Measurements from ENCODE around the gene TRAPPC12. TPM values are rescaled to one million over a fixed set of nuclear protein-coding genes. Genes with fewer than 3 reads are reported as not detected.

TRAPPC12 gene
- total RNA-seq, 1 experiment from 2014 or later, result 86.0 TPM

DNA sequence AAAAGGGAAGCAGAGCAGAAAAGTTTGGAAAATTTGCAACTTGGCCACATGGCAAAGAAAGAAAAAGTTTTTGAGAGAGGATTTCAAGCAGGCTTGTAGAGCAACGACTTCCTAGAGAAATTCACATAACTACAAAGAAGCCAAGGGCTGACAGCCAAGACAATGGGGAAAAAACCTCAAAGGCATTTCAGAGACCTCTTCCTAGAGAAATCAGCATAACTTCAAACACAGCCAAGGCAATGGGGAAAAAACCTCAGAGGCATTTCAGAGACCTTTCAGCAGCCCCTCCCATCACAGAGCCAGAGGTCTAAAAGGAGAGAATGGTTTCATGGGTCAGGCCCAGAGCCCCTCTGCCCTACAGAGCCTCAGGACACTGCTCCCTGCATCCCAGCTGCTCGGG, 132.6 kb downstream of the TRAPPC12 start:
- no peak overlapping the region for H3K4me2 ChIP-seq (ENCODE audit: insufficient read depth, insufficient read length, low read length)
- no peak overlapping the region for H2BK5ac ChIP-seq (ENCODE audit: insufficient read length, low read length)
- H3K27ac ChIP-seq (ENCODE audit: insufficient read length, low read depth, low read length), result no peak overlapping the region
- H3K4me1 Mint-ChIP-seq, result no peaks in the 10 kb centered on the region
- no peak overlapping the region for H3K27ac Mint-ChIP-seq
- H3K56ac ChIP-seq (ENCODE audit: insufficient read length, low read depth, low read length), result no peak overlapping the region
- no peak overlapping the region for H3K14ac ChIP-seq (ENCODE audit: insufficient read depth, low read length)
- no peak overlapping the region for H3K18ac ChIP-seq (ENCODE audit: insufficient read length, low read depth, low read length)
- H2BK15ac ChIP-seq (ENCODE audit: low read depth, low read length), result no peak overlapping the region
- no peaks in the 10 kb centered on the region; the same call in 1 of the 2 replicates for H3K4me1 ChIP-seq (ENCODE audit: insufficient read depth, low read length)
- H3K36me3 Mint-ChIP-seq (ENCODE audit: insufficient read depth in 1 of 3, low read depth in 3 of 3), result peaks cover 23 to 48% (median 42%) of the 10 kb centered on the region in 3 experiments
- no peak overlapping the region for H4K8ac ChIP-seq (replicated peaks; ENCODE audit: insufficient read length, low read depth, low read length)
- no peaks in the 10 kb centered on the region for H3K79me1 ChIP-seq (ENCODE audit: insufficient read depth, low read depth, low read length, poor library complexity, severe bottlenecking)
- H3K27me3 Mint-ChIP-seq (ENCODE audit: low read depth), result no peaks in the 10 kb centered on the region; the same call in 1 of the 2 replicates
- no peaks in the 10 kb centered on the region for H4K20me1 ChIP-seq (ENCODE audit: control insufficient read depth, insufficient read depth, insufficient read length)
- no peaks in the 10 kb centered on the region for H3K9me3 ChIP-seq (ENCODE audit: control insufficient read depth, low read depth, low read length)
- no peak overlapping the region for H2AFZ ChIP-seq (ENCODE audit: low read length)
- no peak overlapping the region for H4K91ac ChIP-seq (ENCODE audit: insufficient read length, low read depth, low read length)
- H3T11ph ChIP-seq (ENCODE audit: low read length), result no peak overlapping the region
- H3K23ac ChIP-seq (ENCODE audit: insufficient read length, low read depth, low read length), result no peak overlapping the region
- no peaks in the 10 kb centered on the region for H3K27me3 ChIP-seq (ENCODE audit: insufficient read depth, low read length)
- H4K5ac ChIP-seq (ENCODE audit: insufficient read length, low read depth, low read length), result no peak overlapping the region
- H3K4ac ChIP-seq (ENCODE audit: low read depth, low read length), result no peak overlapping the region
- H3K79me2 ChIP-seq (ENCODE audit: insufficient read depth, low read length), result no peaks in the 10 kb centered on the region
- no peak overlapping the region for H3K4me3 Mint-ChIP-seq
- no peaks in the 10 kb centered on the region for H3K23me2 ChIP-seq (ENCODE audit: insufficient read length, low read depth, low read length, poor library complexity, severe bottlenecking)
- H3K9ac ChIP-seq (ENCODE audit: extremely low read depth, insufficient read length, low read length), result no peak overlapping the region
- no peak overlapping the region for H2BK120ac ChIP-seq (ENCODE audit: low read depth, low read length, poor library complexity, severe bottlenecking)
- H3K9me3 Mint-ChIP-seq, result peaks cover 9 to 11% of the 10 kb centered on the region in 2 experiments; a peak in 4 of 5 replicates
- DNase-seq, result peak; percentile 26
- no peak overlapping the region for H2AK5ac ChIP-seq (ENCODE audit: insufficient read length, low read length)
- TF ChIP-seq, protein P1, sequence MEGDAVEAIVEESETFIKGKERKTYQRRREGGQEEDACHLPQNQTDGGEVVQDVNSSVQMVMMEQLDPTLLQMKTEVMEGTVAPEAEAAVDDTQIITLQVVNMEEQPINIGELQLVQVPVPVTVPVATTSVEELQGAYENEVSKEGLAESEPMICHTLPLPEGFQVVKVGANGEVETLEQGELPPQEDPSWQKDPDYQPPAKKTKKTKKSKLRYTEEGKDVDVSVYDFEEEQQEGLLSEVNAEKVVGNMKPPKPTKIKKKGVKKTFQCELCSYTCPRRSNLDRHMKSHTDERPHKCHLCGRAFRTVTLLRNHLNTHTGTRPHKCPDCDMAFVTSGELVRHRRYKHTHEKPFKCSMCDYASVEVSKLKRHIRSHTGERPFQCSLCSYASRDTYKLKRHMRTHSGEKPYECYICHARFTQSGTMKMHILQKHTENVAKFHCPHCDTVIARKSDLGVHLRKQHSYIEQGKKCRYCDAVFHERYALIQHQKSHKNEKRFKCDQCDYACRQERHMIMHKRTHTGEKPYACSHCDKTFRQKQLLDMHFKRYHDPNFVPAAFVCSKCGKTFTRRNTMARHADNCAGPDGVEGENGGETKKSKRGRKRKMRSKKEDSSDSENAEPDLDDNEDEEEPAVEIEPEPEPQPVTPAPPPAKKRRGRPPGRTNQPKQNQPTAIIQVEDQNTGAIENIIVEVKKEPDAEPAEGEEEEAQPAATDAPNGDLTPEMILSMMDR (conservative IDR thresholded peaks at IDR 0.05), result no peak
- H2BK20ac ChIP-seq (ENCODE audit: low read depth, low read length, poor library complexity, severe bottlenecking), result no peak overlapping the region
- H2BK12ac ChIP-seq (ENCODE audit: insufficient read length, low read depth, low read length), result no peak overlapping the region
- no CpG with 5 or more reads among the region's 2 CpGs for WGBS (ENCODE audit: extremely low coverage, insufficient read length, low lambda C conversion rate)

Data from H9 (cell line).